ENCODE data around the gene SLC38A10.

The SLC38A10 gene

DNA sequence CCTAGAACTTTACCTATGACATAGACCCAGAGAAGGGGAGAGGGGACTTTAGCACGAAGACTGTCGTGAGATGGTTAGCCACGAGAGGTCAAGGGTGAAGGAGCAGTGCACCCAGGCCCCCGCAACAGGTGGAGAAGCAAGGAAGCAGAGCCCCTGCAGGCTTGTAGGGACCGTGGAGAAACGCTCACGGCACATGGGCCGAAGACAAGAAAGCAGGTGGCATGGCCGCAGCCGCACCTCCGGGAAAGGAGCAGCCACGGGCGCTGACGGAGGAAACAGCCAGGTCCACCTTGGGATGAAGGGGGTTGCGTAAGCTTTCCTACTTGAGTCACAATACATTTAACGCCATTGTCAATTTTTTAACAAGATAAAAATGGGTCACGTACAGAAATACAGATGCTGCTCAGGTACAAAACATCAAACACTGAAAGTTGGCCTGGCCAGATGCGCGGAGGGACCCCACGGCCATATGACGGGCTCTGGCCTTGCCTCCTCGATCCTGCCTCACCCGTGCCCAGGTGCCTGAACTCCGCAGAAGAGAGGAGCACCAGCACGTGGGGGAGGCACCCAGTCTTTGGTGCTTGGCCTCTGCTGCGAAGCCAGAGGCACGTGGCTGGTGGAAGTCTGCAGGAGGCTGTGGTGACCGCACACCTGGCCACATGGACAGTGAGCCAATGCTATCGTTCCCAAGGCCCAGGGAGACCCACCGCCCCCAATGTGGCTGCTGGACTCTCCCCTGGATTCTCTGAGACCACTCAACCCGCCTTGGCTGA is 21.2 kb downstream of the SLC38A10 start:
- no peak for DNase-seq

DNA sequence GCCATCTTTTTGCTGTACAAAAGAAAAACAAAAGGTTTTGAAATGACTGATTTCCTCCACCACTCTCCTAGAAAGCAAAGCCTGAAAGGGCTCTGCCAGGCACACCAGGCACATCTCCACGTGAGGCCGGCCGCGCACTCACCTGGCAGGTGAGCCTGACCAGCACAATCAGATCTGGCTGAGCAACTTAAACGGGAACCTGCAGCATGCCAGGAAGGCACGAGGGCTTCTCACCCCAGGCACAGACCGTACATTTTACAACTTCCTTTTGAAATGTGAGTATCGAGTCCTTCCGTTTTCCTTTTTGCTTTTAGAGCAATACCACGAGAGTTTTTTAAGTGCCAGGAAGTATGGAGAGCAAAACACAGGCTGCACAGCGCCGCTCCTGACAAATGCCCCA is 22.5 kb downstream of the SLC38A10 start:
- no peak for DNase-seq

DNA sequence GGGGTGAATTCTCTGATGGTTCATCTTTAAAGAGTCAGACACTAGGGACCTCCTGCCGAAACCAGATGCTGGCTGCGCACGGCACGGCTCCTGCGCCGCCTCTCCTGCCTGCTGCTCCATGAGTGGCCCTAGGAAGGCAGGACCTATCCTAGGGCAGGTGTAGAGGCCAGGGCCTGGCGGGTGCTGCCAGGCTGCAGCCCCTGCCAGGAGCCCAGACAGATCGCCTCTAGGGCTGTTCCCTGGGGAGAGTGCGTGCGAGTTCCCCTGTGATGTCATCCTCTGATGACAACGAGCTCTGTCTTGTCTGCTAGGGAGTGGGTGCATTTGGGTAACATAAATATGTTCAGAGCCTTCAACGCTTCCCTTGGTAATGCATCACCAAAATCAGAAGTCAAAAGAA is 23.9 kb downstream of the SLC38A10 start:
- DNase-seq, result no peak

DNA sequence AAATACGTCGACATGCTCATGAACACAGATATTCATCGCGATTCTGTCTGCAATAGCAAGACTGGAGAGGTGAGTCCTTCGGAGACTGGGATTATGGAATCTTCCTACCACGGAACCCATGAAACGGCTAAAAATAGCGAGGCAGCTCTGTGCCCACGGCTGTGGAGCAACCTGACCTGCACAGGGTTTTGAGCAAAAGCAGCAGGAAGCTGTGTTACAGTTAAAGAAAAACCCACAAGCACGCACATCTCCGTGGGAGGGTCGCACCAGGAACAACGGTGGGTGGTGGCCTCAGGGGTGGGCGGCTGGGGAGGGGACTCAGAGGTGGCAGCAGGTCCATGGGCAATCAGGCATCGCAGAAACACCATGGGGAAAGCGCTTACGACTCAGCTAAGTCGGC is 24.8 kb downstream of the SLC38A10 start:
- no peak for DNase-seq

DNA sequence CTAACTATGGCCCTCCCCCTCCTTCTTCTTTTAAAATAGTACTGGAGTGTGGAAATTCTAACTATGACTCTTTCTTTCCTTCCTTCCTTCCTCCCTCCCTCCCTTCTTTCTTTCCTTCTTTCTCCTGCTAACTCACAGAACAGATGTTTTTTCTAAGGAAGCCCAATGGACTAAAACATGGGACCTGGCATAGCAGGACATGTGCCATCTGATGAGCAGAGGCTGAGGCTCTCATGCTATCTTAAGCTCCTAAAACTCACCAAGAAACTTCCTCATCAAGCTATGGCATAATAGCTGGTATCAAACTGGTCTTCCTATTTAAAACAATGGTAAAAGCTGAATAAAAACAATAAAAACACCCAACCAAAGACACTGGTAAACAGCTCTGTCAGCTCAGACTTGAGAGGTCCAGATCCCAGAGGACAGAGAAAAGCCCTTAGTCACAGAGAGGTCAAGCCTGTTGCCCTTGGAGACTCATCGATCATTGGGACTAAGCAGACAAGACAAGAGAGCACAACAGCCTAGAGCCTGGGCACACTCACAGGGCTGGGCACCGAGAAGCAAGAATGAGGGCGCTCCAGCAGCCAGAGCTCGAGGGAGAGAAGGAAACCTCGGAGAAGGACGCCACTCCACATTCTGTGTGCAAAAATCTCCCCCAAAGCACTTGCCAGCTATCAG is 27.6 kb downstream of the SLC38A10 start:
- DNase-seq, result no peak

DNA sequence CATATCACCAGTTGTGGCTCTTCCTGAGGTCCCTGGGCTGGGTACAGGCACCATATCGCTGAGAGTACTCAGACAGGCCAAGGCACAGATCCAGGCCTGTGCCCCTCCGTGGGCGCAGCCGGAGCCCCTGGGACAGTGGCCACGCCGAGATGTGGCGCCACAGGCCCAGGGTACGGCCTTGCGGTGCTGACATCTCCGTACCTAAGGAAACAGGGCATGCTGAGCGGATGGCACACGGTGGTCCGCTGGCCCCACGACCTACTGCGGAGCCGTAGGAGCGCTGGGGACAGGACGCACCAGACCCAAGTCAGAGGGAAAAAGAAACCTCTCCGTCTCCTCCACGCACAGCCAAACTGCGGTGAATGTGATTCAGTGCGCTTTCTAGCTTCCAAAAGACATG is 29.5 kb downstream of the SLC38A10 start:
- DNase-seq, result no peak

DNA sequence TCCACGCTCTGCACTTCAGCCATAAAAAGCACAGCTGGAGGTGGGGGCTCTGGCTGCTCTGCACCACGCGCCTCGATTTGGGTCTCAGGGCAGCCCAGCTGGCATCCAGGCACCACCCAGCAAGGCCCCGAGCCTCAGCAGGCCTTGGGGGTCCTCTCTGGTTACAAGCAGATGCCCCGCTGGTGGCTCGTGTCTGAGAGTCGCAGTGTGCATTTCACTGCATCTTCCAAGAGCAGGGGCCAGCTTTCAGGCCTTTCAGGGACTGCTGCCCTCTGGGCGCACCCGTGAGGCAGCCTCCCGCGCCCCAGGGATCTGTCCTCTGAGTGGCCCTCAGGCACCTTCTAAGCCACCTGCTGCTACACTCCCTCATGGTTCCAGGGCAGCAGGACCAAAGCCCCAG is 30.5 kb downstream of the SLC38A10 start:
- no peak for DNase-seq

DNA sequence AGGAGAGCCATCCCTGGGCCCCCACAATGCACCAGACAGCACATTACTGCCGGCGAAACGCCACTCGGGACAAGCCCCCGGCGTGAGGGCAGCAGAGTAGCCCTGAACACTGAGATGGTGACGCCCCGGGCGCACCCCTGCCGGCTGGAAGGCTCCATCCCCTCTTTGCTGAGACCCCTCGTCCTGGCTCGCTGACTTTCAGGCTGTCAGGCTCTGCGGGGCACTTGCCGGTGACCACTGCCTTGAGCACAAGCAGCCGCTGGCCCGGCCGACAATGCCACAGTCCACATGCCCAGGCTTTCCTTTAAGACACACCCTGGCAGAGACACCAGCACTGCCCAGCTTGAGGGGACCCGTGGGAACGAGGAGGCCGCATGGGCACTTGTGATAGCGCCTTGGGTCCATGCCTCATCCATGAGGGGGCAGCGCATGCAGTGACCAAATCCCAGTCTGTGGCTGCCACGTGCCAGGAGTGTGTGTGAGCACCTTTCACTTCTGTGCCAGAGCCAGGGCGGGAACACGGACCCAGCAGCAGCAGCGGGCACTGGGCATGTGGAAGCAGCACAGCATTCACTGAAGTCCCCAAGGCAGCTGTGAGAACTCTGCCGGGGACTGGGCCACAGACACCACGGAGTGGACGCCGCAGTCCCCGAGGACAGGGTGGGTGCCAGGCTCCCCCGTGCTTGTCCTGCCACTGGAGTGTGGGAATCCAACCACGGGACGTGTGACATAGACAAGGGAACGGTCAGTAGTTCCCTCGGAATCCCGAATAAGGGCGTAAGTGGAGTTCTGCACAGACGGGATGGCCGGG is 31.5 kb downstream of the SLC38A10 start:
- DNase-seq, result no peak

DNA sequence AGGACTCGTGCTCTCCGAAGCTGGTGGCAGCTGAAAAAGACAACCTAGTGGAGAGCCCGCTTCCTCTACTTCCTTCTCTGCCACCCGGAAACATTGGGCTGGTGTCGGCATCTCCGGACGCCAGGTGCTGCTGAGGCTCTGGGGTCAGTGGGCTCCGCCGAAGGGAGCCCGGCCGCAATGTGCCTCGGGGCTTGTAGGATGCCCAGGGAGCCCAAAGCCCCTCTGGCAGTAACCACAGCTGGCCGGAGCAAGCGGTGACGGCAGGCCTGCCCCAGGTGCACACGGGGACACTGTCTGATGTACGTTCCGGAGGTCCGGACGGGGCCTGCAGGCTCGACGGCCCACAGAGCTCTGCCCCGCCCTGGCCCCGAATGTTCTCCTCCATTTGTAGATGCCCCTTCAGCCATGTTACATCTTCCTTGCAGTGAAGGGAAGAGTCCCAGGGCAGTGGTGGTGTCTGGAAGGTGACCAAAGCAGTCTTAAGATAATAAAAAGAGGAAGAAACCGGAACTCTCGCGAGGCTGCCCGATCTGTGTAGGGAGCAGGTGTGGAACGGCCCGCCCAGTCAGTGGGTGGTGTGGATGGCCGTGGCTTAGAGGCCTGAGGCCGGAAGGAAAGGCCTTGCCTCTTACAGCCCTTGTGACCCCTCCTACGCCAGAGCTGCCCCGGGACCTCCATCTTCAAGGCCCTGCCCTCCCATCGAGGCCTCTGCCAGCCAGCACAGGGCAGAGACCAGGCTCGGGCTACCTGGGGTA is 33.3 kb downstream of the SLC38A10 start:
- no peak for DNase-seq

DNA sequence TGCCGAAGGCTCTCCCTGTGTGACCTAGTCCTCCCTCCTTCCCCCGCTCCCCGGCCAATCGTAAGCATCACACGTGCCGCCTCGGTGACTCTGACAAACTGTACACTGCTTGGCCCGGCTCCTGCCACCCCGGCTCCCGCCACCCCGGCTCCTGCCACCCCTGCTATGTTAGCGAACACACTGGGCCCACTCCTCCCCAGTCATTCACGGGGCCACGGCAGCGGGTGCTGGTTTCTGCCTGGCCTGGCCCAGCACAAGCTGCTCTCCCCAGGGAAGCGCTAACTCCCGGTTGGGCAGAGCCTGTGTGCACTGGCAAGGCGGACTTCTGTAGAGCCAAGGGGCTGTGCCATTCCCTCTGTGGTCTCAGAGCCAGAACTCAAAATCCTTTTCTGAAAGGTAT is 34.0 kb downstream of the SLC38A10 start:
- DNase-seq, result no peak

DNA sequence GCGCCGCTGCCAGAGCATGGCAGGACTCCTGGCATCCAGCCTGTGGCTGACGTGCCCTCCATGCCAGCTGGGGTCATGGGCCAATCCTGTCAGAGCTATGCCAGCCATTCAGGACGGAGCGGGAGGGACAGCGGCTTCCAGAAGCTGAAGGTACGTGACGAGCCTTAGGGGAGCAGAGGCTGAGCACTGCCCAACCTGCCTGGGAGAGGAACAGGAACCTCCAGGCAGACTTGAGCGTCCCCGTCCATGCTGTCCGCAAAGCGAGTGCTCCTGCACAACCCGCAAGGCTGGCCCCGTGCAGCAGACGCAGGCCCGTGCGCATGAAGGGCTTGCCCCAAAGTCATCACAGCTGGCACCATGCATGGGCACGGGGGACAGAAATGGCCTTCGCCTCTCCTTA is 34.5 kb downstream of the SLC38A10 start:
- no peak for DNase-seq

DNA sequence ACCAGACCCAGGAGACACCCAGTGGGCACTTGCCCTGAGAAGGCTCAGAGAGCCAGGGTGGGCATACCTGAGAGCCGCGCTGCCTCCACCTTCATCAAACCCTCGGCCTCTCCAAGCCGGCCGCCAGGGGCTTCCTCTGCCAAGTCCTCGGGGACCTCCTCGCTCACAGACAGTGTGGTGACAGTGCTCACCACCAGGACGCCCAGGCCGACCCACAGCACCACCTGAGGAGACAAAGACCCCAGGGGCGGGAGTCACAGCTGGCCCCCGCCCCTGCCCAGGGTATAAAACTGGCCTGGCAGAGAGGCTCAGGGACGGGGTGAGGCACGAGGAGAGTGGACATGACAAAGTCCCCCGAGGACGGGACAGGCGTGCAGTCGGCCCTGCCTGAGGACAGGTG is 34.9 kb downstream of the SLC38A10 start:
- no peak for DNase-seq

DNA sequence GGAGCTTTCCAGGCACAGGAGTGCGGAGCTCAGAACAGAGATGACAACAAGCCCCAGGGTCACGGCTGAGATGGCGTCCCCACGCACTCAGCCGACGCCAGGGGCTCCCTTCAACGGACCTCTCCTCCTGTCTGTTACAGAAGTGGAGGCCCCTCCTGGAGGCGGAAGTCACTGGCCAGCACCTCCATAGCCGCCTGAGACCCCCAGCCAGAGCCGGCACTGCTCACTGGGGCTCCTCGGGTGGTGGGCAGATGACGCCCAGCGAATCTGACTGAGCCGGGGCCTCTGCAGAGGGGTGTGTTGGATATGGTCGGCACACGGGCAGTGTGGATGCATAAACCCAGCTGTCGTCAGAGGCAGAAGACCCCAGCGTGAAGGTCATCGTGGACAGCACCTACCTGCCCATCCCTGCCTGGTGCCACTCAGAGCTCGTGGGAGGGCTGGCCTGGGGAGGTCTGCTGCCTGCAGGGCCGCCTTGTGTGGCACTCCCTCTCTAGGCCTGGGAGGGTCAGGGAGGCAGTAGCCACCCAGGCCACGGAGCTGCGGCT is 36.0 kb downstream of the SLC38A10 start:
- no peak for DNase-seq

DNA sequence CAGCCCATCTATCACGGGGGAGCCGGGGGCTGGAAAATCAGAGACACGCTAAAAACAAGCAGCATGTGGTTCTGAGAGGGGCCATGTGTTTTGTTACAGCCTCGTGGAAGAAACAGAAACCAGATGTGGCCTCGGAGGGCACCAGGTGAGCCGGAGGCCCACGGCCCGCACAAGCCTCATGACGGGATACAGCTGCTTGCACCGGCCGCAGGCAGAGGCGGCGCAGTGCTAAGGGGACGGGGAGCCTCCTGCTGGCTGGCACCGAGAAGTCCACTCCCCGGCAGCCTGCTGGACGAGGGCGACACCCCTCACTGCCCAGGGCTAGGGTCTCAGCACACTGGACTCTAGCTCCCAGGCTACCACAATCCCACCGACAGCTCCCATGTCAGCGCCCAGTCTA is 36.8 kb downstream of the SLC38A10 start:
- DNase-seq, result no peak

DNA sequence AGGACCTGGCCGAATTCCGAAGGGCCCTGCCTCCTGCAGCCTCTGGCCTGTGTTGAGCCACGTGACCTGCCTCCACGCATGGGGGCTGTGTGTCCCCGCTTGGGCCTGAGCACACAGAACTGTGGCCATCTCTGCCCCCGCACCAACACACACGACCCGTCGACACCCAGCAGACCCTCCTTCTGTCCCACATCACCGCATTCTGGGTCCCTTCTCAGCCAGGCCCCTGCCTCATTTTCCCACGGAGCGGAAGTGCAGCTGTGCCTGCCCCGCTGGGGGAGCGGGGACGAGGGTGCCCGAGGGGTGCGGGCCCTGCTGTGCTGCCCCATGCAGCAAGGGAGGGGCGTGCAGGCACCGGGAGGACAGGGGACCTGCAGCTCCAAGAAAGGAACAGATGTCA is 37.6 kb downstream of the SLC38A10 start:
- no peak for DNase-seq

DNA sequence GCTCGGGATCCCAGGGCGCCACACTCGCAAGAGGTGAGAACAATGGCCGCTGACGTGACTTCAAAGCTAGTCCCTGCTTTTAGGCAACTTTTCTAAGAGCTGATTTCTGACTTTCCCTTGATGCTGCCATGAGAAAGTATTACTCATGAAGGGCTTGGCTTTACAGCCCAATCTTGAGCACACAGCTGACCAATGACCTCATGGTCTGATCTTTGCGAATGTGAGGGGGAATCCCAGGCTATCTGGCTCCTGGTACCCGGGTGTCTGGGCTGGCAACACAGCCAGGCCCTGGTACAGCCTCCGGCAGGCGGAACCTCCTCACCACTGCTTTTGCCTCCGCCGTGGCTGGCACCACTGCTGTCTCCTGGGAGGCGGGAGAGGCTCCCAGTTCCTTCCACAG is 38.5 kb downstream of the SLC38A10 start:
- DNase-seq, result no peak

DNA sequence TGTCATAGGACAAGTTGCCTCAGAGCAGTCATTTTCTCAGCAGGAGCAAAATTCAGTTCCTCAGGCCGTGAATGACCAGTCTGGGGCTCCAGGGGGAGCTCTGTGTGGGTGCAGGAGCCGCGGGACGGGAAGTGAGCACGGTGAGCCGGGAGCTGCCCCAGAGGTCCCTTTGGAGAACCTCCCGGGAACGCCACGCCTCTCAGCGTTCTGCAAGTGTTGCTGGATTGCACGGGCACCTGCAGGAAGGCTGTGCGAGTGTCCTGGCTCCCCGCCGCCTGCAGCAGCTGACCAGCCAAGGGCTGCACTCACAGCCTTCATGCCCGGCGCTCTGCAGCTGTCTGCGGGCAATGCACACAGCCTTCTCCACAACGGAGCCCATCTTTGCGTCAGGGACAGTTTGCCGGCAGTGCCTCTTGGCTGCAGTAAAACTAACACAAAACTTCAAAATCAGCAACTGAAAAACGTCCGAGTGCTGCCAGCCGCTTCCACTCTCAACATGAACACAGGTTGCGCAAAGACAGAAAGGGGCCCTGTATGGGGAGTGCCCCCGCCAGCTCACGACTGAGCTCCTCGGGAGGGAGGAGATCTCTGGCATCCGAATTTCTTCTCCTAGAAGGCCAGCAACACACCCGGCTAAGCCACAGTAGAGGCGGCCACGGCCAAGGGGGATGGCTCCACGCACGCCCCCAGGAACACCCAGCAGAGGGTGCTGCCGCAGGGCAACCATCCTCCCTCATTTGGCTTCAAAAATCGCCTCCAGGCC is 40.0 kb downstream of the SLC38A10 start:
- DNase-seq, result no peak

DNA sequence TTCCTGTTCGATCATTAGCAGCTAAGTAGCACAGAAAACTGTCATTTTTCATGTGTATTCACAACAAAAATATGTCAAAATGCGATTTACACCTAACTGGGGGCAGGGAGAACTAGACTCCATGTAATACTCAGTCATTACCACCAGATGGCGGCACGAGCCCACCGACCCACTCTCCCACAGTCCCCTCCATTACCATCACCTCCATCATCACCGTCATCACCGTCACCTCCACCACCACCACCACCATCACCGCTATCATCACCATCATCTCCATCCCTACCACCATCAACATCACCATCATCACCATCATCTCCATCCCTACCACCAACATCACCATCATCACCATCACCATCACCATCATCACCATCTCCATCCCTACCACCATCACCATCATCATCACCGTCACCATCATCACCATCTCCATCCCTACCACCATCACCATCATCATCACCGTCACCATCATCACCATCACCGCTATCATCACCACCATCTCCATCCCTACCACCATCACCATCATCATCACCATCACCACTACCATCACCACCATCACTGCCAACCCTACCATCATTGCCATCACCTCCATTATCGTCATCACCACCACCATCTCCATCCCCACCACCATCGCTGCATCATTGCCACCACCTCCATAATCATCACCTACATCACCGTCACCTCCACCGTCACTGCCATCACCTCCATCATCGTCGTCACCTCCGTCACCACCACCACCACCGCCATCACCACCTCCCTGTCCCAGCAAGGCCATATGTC is 41.6 kb downstream of the SLC38A10 start:
- peak; percentile 60 for DNase-seq

DNA sequence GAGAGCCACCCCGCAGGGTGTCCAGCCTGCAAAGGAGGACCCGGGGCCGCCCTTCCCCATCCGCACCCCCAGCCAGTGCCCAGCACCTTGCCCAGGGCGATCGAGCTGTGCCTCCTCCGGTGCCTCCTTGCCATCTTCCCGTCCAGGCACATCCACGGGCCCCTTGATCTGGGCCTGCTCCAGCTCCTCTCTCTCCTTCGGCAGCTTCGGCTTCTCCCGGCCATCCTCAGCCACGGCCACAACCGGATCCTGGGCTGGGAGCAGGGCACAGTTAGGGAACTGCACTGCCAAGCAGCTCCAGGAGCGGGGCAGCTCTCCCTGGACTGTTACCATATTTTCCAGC is 42.1 kb downstream of the SLC38A10 start:
- DNase-seq, result no peak

DNA sequence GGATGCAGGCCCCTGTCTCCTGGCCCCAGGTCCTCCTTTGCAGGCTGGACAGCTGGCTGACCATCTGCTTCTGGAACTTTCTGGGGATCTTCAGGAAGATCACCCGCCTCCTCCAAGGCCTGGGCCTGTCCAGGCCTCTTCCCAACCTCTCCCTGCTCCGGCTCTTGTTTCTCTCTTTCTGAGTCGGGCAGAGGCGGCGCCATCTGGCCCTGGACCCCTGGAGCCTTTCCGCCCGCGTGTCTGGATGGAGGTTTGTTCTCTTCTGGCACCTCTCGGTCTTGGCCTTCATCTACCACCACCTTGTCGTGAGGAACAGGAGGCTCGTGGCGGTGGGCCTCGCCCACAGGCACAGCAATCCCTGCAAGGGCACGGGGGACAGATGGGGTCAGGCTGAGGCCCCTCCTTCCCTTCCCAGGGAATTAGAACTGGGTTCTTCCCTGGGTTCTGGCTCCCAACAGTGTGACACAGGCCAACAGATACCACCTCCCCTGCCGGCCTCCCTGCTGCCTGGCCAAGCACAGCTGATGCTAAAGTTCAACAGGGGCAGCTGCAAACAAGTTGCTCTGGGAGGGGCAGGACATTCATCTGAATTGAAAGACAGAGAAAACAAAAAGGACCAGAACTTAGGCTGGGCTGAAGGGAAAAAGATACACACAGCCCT is 42.7 kb downstream of the SLC38A10 start:
- DNase-seq, result no peak

Measured in activated CD4-positive, alpha-beta T cell treated with anti-CD3 and anti-CD28 coated beads, Interleukin-2, amount 50 U/mL, for 1 hour (primary cell).